NT2/D1 (cell line): ENCODE data around the gene SVBP.

Experiments
- YY1 ChIP-seq: IDR thresholded peaks from 2 replicates; pipeline ENCODE4 v1.6.1; 2011; ENCODE audit not compliant: insufficient read length, insufficient read depth
- ZNF274 ChIP-seq: IDR thresholded peaks from 2 replicates; pipeline ENCODE4 v1.6.1; 2011; ENCODE audit warnings: mild to moderate bottlenecking, low read depth, low read length

DNA sequence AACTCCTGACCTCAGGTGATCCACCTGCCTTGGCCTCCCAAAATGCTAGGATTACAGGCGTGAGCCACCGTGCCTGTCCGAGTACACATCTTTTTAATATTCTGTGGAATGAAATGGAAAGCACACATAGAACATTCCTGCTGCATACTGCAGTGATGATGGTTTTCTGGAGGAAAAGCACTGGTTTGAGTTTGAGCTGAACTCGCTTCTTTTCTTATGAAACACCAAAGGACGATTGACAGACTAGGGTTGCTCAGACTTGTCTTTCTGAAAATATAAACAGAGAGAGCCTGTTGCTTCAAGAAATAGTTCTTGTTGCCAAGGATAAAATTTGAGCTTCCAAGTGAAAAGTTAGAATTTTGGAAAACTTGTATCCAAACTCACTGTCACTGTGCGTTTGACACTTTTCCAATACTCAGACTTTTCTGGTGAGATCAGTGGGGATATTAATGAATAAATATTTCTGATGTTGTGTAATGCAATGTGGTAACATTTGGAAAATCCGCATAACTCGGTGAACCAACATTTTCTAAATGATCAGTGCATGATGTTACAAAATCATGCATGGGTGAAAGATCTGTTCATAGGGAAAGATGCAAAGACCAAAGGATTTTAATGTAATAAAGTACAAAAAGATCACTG is 15.2 kb downstream of the SVBP start:
- TF ChIP-seq YY1, result no peak
- no peak for TF ChIP-seq ZNF274
